K562 (cell line): ENCODE measurements around the gene SRCIN1. TPM values are rescaled to one million over a fixed set of nuclear protein-coding genes. Genes with fewer than 3 reads are reported as not detected.

Source experiments
- ARNT ChIP-seq, 2 experiments: fragments of 450-650 bp; IDR thresholded peaks; 2 replicates each; pipeline ENCODE4 v1.6.1; 2016; ENCODE audit warnings: mild to moderate bottlenecking in 1 of 2
- ATF7 ChIP-seq: fragments of 450-650 bp; IDR thresholded peaks from 2 replicates; pipeline ENCODE4 v1.7.1; 2014; ENCODE audit warnings: mild to moderate bottlenecking, moderate library complexity
- CBFB ChIP-seq: sonication (generic); formaldehyde crosslinking; IDR thresholded peaks from 2 replicates; pipeline ENCODE4 v1.4.0; 2020; ENCODE audit warnings: mild to moderate bottlenecking, missing genetic modification reagents
- CHCHD3 ChIP-seq: fragments of 250-450 bp; sonication (Bioruptor Pico); IDR thresholded peaks from 2 replicates; pipeline ENCODE4 v2.1.2; 2022; ENCODE audit warnings: mild to moderate bottlenecking
- CSDE1 ChIP-seq, 2 experiments: fragments of 450-650 bp; IDR thresholded peaks; 2 replicates each; pipeline ENCODE4 v1.6.1; 2016; ENCODE audit warnings: mild to moderate bottlenecking in 1 of 2
- E2F1 ChIP-seq: sonication (generic); formaldehyde crosslinking; IDR thresholded peaks from 2 replicates; pipeline ENCODE4 v1.8.1; 2023; ENCODE audit warnings: mild to moderate bottlenecking, missing genetic modification reagents, moderate library complexity
- ELK3 ChIP-seq: fragments of 450-650 bp; formaldehyde crosslinking; IDR thresholded peaks from 2 replicates; pipeline ENCODE4 v1.4.0; 2020; ENCODE audit warnings: mild to moderate bottlenecking
- GABPB2 ChIP-seq: fragments of 250-450 bp; sonication (Bioruptor Pico); conservative IDR thresholded peaks from 2 replicates; pipeline ENCODE4 v1.5.1; 2021; ENCODE audit warnings: mild to moderate bottlenecking
- GATA2 ChIP-seq: sonication (generic); formaldehyde crosslinking; IDR thresholded peaks from 2 replicates; pipeline ENCODE4 v1.4.0; 2020; ENCODE audit warnings: mild to moderate bottlenecking, missing genetic modification reagents
- ILK ChIP-seq: fragments of 450-650 bp; IDR thresholded peaks from 2 replicates; pipeline ENCODE4 v1.6.1; 2016; ENCODE audit warnings: missing genetic modification characterization, low read depth, mild to moderate bottlenecking, missing compliant biosample characterization, moderate library complexity, borderline replicate concordance
- KLF16 ChIP-seq: IDR thresholded peaks from 2 replicates; pipeline ENCODE4 v1.6.1; 2016; ENCODE audit warnings: antibody characterized with exemption
- MBD1 ChIP-seq: fragments of 250-450 bp; sonication (Bioruptor Pico); IDR thresholded peaks from 2 replicates; pipeline ENCODE4 v1.8.0; 2022; ENCODE audit warnings: inconsistent platforms
- MCM3 ChIP-seq: fragments of 450-650 bp; IDR thresholded peaks from 2 replicates; pipeline ENCODE4 v1.6.1; 2016
- MTF1 ChIP-seq: fragments of 250-450 bp; sonication (Bioruptor Pico); IDR thresholded peaks from 2 replicates; pipeline ENCODE4 v1.9.0; 2021; ENCODE audit warnings: moderate library complexity, mild to moderate bottlenecking, inconsistent platforms, borderline replicate concordance
- PHB2 ChIP-seq: fragments of 450-650 bp; IDR thresholded peaks from 2 replicates; pipeline ENCODE4 v1.6.1; 2017; ENCODE audit warnings: low read depth
- RFX5 ChIP-seq: IDR thresholded peaks from 2 replicates; pipeline ENCODE4 v1.6.1; 2011; ENCODE audit warnings: low read depth, mild to moderate bottlenecking, improper control_type of control experiment, low read length
- SP1 ChIP-seq: sonication (generic); formaldehyde crosslinking; IDR thresholded peaks from 2 replicates; pipeline ENCODE4 v1.8.1; 2022; ENCODE audit warnings: mild to moderate bottlenecking, missing genetic modification reagents
- TEAD2 ChIP-seq: fragments of 450-650 bp; IDR thresholded peaks from 2 replicates; pipeline ENCODE4 v1.6.1; 2016; ENCODE audit warnings: missing genetic modification characterization, control low read depth, missing compliant biosample characterization
- USF1 ChIP-seq: sonication (generic); formaldehyde crosslinking; IDR thresholded peaks from 2 replicates; pipeline ENCODE4 v1.9.0; 2022; ENCODE audit warnings: mild to moderate bottlenecking, missing genetic modification reagents
- ZBTB12 ChIP-seq: fragments of 250-450 bp; sonication (Bioruptor Pico); IDR thresholded peaks from 2 replicates; pipeline ENCODE4 v1.4.0; 2020
- ZC3H11A ChIP-seq: IDR thresholded peaks from 2 replicates; pipeline ENCODE4 v1.6.1; 2012; ENCODE audit warnings: low read depth, low read length, improper control_type of control experiment
- ZFX ChIP-seq: sonication (generic); formaldehyde crosslinking; IDR thresholded peaks from 2 replicates; pipeline ENCODE4 v1.8.0; 2022; ENCODE audit warnings: mild to moderate bottlenecking, missing genetic modification reagents, moderate library complexity
- ZNF134 ChIP-seq: fragments of 250-450 bp; sonication (Bioruptor Pico); conservative IDR thresholded peaks from 2 replicates; pipeline ENCODE4 v1.4.0; 2020
- ZNF212 ChIP-seq: fragments of 450-650 bp; formaldehyde crosslinking; IDR thresholded peaks from 2 replicates; pipeline ENCODE4 v1.4.0; 2020; ENCODE audit warnings: mild to moderate bottlenecking
- ZNF253 ChIP-seq: fragments of 250-450 bp; sonication (Bioruptor Pico); conservative IDR thresholded peaks from 2 replicates; pipeline ENCODE4 v1.6.1; 2021; ENCODE audit warnings: mild to moderate bottlenecking
- ZNF644 ChIP-seq: fragments of 200-800 bp; sonication (Bioruptor generic); IDR thresholded peaks from 2 replicates; pipeline ENCODE4 v1.6.1; 2016; ENCODE audit warnings: low read depth, missing genetic modification characterization, missing compliant biosample characterization
- polyA plus RNA-seq, 8 experiments: library from polyadenylated mRNA; depleted of rRNA in 4 of 8; stranded (reverse) in 5 of 8; unstranded in 3 of 8; fragments of >200 nt; fragmentation: Nextera tagmentation in 2 of 8; fragmentation: Illumina TruSeq in 1 of 8; extraction: Ambion mirVana in 2 of 8; extraction: Trizol in 1 of 8; gene quantifications; 2 replicates each; pipeline versions ENCODE4 v1.2.1 to v1.2.3, GENCODE V29; 2011 to 2014; ENCODE audit warnings: inconsistent platforms in 1 of 8, missing spikeins in 1 of 8
- total RNA-seq, 7 experiments: library from RNA; depleted of rRNA in 6 of 7; stranded (reverse); fragments of >200 nt in 6 of 7; fragmentation: Illumina TruSeq in 2 of 7; extraction: Trizol in 2 of 7; gene quantifications; 2 replicates each; pipeline versions ENCODE4 v1.2.1 to v1.2.3, GENCODE V29; 2011 to 2021; ENCODE audit warnings: low replicate concordance in 1 of 7
- TF ChIP-seq, protein P1 (sequence below): sonication (generic); formaldehyde crosslinking; IDR thresholded peaks from 2 replicates; pipeline ENCODE4 v1.9.0; 2022; ENCODE audit warnings: mild to moderate bottlenecking, missing genetic modification reagents

The SRCIN1 gene
- total and polyA plus RNA-seq, 9 of the 15 experiments (the other 6 are each of a cell fraction or from before 2014, with no cell fraction given): 0.09 to 0.33 (median 0.13) TPM; not detected in 6

- TF ChIP-seq ZBTB12 (CRISPR knock-in tag) (no peak), MCM3 (no peak), SP1 (no peak; the same call in 1 of the 2 replicates), CBFB (CRISPR knock-in tag) (no peak), ATF7 (peak; percentile 60), PHB2 (no peak), ILK (tag) (no peak), ZFX (CRISPR knock-in tag) (no peak), ARNT (IDR thresholded peaks at IDR 0.05) (peak in 1 of 2 experiments; percentile 85; a peak in 1 of 4 replicates), GABPB2 (CRISPR knock-in tag) (no peak), TEAD2 (tag) (no peak), CHCHD3 (CRISPR knock-in tag) (no peak), ZC3H11A (no peak), ZNF134 (CRISPR knock-in tag) (no peak), MTF1 (CRISPR knock-in tag) (no peak), ZNF212 (no peak), CSDE1 (IDR thresholded peaks at IDR 0.05) (no peak), E2F1 (CRISPR knock-in tag) (no peak), KLF16 (no peak), ZNF253 (CRISPR knock-in tag) (no peak), ZNF644 (tag) (no peak), USF1 (CRISPR knock-in tag) (0 out of 2 replicates have a peak, but pooled peaks have one; percentile 22), ELK3 (CRISPR knock-in tag) (no peak), MBD1 (CRISPR knock-in tag) (no peak), RFX5 (peak; percentile 76), GATA2 (no peak)
- TF ChIP-seq, protein P1, sequence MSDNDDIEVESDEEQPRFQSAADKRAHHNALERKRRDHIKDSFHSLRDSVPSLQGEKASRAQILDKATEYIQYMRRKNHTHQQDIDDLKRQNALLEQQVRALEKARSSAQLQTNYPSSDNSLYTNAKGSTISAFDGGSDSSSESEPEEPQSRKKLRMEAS (CRISPR knock-in tag): peak; percentile 37; the same call in 1 of the 2 replicates
These were observed 7.2 kb downstream of the SRCIN1 start (continued) for GRCh38 chr17:38598536-38598935.
